Stimulated activated CD8-positive, alpha-beta memory T cell treated with anti-CD3 and anti-CD28 coated beads, Interleukin-12 subunit alpha, Interleukin-12 subunit beta, amount 100 ng/mL, for 24 hours (primary cell): ENCODE data around the gene SCLT1.
"Not testable (repeated sequence)": the region's sequence is repeated elsewhere in the genome, so short reads cannot be mapped to it uniquely, and the experiment has no call there.

Source experiments
- DNase-seq: peaks from one replicate; pipeline ENCODE4 v3.0.0-alpha.2; 2020; ENCODE audit errors: extremely low read depth

The SCLT1 gene

DNA sequence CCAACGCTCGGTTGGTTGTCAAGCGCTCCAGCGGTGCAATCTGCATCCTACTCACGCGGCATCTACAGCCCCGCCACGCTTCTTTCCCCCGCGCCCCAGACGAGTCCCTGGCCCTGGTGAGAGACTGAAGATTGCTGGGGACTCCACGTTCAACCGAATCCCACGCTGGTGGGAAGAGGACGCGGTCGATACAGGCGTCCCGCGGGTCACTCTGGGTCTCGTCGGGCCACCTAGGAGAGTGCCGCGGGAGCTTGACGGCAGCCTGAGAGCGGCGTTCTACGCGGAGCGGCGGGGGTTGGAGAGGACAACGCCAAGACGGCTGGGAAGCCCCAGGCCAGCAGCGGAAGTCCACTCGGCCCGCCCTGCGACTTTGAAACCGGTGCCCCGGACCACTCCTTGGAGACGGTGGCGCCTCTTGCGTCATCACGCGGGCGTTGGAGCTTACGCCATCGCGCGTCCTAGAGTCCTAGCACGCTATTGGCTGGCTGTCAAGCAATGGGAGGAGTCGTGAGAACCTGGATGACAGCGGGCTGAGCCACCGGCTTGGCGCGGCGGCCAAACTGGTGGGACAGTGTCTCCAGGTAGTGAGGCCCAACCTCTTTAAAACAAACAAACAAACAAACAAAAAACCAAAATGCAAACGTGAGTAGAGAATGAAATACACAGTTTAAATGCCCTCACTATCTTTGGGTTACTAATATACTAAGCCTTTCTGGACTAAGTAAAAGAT, at the start of gene SCLT1:
Gene SCLT1 (minus strand): TSS at position 349 of the 730 bp plus-strand sequence. CDS start 436 bp downstream, outside the sequence.
- DNase-seq = peak; percentile 92

DNA sequence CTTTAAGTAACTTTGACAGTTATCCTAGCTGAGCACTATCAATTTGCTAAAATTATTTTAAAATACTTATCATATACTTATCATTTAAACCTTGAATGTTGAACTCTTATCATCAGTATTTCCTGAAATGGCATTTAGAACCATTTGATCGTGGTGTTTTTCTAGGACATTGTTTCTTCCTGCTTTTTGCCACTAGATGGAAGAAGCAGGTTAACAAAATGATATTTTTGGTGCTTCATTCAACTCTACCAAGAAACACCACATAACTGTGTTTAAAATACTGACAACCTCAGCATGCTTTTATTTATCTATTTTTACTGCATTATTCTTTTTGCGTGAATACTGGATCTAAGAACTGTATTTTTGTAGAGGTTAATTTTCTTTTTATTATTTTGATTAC, 47.2 kb upstream of the SCLT1 start:
- DNase-seq = no peak

DNA sequence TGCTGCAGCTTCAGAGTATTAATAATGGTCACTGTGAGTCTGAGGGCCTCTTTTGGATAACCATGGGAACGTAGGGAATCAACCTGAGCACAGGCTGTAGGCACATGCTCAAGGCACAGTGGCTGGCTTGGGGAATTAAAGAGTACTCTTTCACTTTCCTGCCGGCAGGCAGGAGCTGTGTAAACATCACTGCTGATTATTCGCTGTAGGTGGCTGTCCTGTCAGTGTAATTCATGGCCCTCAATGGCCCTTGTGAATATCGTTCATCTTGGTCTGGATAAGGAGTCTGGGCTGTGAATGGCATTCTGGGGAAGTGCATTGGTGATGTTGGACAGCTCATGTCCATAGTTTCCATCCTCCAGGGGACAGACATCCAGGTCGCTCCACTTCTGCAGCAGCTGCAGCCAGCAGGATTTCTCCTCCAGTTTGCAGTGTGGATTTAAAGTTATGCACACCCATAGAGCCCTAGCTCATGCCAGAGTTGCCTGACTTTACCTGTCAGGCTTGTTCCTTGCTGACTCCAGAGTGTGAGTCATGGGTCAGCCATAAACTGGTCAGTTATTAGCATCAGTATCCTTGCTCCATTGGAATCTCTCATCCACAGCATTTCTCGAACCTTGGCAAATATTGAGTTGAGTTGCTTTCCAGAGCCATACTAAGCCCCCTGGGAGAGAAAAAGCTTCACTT, 45.6 kb upstream of the SCLT1 start:
- no peak for DNase-seq

DNA sequence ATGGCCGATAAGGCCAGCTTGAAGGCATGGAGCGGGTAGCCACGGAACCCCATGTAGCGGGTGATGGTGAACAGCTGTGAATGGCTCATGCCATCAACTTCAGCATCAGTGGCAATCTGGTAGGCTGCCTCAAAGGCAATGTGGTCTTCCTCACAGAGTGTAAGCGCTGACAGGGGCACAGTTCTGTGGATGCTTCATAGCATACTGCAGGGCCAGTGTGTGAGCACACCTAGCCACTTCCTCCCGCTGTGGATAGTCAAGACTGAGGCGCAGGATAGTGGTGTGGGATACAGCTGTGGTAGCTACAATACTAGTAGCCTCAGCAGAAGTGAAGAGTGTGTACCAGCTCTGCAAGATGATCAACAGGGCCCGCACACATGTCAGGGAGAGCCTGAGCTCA, 43.1 kb upstream of the SCLT1 start:
- DNase-seq = no peak

DNA sequence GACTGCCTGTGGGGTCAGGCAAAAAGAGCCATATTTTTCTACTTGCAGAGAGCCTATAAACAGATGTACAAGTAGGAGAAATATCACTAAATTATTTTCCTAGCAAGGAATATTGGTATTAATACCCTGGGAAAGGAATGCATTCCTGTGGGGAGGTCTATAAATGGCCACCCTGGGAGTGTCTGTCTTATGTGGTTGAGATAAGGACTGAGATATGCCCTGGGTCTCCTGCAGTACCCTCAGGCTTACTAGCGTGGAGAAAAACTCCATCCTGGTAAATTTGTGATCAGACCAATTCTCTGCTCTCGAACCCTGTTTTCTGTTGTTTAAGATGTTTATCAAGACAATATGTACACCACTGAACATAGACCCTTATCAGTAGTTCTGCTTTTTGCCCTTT, 38.0 kb upstream of the SCLT1 start:
- no peak for DNase-seq

DNA sequence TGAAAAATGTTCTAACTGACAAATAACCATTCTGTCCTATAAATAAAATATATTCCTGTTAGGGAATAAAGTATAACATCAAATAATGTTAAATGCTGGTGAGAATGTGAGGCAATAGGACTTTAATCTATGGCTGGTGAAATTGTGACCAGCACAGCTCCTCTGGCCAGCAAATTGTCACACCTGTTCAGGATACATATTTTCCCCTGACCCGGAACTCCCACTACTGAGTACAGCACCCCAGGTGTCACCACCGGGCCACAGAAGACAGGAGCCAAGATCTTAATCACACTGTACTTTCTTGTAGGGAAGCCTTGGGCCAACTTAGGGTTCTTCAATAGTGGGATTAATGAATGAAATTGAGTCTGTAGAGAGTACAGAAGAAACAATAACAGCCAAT, 35.8 kb upstream of the SCLT1 start:
- no peak for DNase-seq

DNA sequence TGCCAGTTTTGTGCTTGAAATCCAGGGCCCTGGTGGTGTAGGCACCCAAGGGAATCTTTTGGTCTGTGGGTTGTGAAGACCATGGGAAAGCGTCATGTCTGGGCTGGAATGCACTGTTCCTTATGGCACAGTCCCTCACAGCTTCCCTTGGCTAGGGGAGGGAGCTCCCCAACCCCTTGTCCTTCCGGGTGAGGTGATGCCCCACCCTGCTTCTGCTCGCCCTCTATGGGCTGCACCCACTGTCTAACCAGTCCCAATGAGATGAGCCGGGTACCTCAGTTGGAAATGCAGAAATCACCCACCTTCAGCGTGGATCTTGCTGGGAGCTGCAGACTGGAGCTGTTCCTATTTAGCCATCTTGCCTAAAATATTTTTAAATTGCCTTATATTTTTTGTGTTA, 33.3 kb upstream of the SCLT1 start:
- DNase-seq = not testable (repeated sequence)

DNA sequence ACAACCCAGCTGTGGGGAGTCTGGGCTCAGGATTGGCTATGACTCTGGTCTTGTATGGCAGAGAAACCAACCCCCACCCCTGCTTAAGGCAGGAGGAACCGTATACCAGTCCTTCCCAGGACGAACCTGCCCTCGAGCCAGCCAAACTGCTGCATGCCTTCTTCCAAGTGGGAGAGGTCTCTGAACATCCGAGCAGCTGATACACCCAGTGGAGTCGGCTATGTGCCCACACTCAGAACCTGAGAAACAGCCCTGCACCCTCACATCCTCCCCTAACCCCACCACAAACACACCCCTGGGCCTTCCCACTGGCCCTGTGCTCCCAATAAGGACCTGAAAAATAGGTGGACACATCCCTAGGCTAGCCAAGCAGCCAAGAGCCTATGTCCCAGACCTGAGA, 24.4 kb upstream of the SCLT1 start:
- DNase-seq = no peak

DNA sequence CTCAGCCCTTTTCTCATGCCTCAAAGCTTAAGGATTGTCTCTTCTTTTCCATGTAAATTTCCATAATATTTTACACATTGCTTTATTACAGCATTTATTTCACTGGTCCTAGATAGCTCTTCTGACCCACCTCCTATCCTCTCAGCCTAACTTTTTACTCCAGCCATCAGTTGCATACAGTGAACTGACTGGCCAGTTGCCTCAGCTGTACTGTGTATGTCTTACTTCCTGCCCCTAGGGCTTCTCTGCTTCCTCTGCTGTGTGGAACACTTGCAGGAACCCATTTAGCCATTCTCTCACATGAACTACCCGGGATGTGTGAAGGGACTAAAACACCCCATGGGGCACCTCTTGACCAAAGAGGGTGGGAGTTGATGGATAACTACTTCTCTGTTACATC, 20.6 kb upstream of the SCLT1 start:
- no peak for DNase-seq

DNA sequence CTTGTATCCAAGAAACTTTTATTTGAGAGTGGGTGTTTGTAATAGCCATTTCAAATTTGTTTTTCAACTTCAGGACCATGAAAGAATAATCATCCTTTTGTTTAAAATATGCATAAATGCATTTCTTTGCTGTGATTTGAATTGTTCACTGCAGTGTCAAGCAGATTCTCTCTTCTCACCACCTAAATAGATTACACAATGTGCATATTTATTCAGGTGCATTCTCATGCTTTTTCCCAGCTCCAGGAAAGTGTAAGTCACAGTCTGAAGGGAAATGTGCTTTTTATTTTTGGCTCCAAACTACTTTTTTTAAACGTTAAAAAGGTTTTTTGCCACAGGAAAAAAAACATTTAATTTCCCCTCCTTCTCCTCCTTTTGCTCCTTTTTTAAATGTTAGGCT, 20.1 kb upstream of the SCLT1 start:
- no peak for DNase-seq

DNA sequence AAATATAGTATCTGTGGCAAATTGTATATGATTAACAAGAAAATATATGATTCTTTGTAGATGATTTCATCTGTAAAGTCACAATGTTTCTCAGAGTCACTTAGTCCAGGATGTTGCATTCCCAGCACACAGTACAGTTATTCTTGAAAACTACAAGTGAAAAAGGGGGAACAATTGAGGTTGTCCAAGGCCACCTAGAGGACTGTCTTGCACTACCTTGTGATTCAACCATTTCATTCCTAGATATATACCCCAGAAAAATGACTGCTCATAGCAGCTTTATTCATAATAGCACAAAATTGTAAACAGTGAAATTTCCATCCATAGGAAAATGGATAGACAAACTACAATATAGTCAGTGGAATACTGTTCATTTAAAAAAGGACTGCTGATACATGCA, 18.6 kb upstream of the SCLT1 start:
- no peak for DNase-seq

DNA sequence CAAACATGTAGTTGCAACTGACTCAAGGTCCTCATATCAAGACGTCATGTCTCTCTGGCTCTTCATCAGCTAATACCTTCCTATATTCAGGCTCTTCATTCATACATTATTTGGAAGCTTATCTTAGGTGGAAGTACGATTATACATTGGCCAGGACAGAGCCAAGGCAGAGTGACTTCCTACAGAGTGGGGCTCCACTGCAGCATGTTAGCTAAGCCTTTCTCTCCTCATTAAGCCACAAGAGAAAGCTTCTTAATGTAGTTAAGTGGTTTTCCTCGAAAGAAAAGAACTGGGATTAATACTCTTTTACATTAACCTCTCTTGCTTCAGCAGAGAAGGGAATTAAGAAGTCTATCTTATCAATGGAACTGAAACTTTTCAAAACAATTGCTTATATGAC, 17.6 kb upstream of the SCLT1 start:
- no peak for DNase-seq

DNA sequence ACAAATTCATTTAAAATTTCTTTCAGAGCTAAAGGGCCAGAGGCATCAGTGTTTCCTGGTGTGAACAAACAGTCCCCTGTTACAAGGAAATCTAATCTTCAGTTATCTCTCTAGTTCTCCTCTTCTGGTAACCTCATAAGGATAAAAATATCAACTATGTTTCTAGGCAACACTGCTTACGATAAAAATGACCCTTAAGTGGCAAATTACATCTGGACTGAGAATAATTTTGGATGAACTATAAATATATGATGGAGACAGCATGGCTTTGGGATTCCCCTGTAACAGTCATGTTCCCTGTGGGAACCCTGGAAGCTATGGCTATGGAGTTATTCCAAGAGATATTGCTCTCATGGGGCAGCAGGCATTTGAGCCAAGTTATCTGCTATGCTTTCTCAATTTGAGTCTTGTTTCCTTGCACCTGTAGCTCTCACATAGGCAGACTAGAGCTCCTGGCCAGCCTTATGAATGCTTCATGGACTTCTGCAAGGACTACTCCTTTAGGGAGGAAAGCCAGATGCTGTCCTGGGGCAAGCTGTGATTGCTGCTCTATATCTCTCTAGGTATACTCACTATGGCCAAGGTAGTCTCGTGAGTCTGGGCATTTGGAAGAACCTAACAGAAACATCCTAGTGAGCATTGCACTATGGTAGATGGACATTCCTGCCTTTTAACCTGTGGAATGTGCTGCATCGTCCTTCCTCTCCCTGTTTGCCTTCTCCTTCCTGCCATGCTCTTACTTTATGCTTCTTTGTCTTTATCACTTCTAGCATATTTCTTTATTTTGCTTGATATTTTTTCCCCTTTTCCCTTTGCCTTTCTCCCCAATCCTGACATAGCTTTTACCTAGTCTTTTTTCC, 16.9 kb upstream of the SCLT1 start:
- no peak for DNase-seq

DNA sequence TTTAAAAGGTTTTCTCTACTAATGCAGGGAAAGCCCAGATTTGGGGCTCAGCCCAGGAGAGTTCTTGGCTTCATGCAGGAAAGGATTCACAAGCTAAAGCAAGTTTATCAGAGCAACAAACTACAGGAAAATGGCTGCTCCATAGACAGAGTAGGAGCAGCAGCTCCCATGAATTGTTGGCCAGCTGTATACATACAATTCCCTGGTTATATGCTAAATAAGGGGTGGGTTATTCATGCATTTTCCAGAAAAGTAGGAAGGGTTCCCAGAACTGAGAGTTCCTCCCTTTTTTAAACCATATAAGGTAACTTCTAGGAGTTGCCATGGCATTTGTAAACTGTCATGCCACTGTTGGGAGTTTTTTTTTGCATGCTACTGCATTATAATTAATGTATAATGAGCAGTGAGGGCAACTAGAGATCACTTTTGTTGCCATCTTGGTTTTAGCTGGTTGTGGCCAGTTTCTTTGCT, 5.2 kb upstream of the SCLT1 start:
- no peak for DNase-seq

DNA sequence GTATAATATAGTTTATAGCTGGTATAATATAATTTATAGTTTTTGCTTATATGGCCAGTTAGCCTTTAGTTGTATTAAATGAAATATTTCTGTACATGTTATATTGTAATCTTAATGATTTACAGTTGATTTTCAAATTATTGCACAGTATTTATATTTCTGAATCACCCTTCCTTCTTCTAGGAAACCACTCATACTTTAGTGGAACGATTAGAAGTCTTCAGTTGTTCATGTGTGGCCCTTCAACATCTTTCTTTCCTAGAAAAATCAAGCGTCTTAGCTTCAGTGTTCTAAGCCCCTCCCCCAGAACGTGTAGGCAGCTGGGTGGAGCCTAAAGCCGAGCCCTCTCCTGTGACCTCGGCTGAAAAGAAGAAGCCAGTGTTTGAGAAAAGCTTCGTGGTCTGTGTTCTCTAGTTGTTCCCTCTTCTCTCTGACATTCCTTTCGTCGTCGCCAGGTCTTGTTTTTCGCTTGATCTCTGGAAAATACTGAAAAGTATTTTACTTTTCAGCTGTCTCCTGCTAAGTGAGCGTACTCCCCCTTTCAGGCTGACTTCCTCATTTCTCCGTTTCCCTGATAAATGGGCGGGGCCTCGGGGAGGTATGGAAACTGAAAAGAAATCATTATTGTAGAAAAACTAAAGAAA, 2.6 kb upstream of the SCLT1 start, which contains the start of gene C4orf33:
Gene C4orf33 (plus strand): TSS at position 342 of the 644 bp plus-strand sequence. CDS start 6,459 bp downstream, outside the sequence.
- DNase-seq = peak; percentile 45

DNA sequence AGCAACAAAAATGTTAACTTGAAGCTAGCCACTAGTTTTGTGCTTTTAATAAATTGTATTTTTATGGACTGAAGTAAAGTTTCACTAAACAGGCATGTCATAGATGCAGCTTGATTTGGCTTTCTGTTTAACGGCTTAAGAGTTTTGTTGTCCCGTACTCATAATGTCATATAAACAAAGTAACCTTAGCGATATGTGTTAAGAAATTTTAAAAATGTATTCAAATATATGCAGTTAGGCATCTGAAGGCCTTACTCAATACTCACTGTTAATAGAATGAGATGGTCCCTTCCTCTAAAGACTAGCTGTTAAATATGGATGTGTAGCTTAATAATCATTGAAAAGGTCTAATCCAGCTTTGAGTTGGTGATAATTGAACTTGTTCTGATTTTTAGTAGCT, 1.0 kb upstream of the SCLT1 start:
- no peak for DNase-seq

DNA sequence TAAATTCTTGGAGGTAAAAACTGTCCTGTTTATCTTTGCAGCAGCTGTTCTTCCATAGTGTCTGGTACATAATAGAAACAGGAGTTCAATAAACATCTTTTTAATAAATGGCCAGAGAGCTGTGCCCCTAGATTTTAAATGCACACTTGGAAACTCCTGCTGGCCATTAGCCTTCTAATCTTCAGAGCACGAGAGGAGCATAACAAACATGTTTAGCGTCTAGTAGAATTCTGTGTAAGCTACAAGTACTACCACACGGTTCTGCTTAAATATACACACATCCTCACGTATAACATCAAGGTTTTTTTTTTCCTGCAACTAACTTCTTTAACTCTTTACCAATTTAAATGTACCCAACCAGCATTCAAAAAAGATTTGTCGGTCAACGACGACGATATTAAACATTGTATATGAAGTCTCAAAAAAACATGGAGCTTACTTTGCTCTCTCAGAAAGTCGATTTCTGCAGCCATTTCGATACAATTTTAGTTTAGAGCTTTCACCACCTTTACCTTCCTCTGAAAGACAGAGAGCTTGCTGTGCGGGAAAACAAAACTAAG, 628 bp downstream of the SCLT1 start:
- DNase-seq = no peak

DNA sequence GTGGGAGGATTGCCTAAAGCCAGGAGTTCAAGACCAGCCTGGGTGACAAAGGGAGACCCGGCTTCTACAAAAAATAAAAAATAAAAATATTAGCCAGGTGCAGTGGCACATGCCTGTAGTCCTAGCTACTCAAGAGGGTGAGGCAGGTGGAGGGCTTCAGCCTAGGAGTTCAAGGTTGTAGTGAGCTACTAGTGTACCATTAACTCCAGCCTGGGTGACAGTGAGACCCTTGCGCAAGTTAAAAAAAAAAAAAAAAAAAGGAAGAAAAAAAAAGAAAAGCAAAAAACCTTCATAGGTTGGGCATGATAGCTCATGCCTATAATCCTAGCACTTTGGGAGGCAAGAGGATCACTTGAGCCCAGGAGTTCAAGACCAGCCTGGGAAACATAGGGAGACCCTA, 5.8 kb downstream of the SCLT1 start:
- no peak for DNase-seq

DNA sequence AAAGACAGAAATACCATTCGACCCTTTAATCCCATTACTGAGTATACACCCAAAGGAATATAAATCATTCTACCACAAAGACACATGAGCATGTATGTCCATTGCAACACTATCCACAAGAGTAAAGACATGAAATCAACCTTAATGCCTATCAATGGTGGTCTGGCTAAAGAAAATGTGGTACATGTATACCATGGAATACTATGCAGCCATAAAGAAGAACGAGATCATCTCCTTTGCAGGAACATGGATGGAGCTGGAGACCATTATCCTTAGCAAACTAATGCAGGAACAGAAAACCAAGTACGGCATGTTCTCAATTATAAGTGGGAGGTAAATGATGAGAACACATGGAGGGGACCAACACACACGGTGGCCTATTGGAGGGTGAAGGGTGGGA, 7.9 kb downstream of the SCLT1 start:
- DNase-seq = no peak

DNA sequence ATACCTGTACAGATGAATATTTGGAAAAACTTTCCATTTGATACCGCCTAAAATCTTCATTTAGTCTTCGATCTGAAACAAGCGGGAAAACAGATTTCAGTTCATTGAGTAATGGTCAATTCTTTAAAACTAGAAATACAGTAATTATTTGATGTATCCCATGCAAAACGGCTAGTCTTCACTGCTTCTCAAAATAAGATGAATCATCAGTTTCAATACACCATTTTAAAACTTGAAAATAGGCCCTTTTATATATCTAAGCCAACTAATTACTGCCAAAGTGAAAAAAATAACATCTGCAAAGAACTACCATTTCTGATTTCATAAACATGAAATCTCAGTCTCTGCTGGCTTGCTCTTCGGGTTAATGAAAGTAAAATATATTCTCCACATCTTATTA, 11.0 kb downstream of the SCLT1 start:
- no peak for DNase-seq

DNA sequence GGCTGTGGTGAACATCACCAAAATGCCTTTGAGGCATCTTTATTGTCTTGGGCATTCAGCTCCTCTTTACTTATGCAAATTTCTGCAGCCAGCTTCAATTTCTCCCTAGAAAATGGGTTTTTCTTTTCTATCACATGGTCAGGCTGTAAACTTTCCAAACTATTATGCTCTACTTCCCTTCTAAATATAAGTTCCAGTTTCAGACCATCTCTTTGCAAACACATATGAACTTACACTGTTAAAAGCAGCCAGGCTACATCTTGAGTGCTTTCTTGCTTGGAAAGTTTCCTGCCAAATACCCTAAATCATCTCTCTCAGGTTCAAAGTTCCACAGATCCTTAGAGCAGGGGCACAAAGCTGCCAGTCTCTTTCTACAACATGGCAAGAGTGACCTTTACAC, 13.2 kb downstream of the SCLT1 start:
- no peak for DNase-seq

DNA sequence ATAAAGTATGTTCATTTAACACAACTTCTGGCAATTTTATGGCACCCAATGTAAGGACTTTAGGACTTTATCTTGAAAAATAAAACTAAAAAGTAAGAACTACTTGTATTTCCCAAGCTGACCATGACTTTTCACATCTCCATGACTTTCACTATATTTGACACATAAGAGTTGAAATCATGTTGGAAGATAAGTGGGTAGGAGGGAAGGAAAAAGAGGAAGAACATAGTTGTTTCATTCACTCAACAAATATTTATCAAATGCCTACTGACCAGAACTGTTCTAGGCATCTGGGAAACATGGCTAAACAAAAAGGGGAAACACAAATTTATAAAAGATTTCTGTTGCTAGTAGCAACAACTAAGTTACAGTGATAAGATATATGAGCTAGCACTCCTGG, 16.0 kb downstream of the SCLT1 start:
- no peak for DNase-seq
